Activated CD4-positive, CD25-positive, alpha-beta regulatory T cell treated with anti-CD3 and anti-CD28 coated beads, Interleukin-2, amount 50 U/mL, for 24 hours (primary cell): Measurements from ENCODE around the gene OSBPL6.
A peak's percentile ranks its signal among the peaks of the same experiment; 100 is the strongest.
"Not testable (repeated sequence)": the region's sequence is repeated elsewhere in the genome, so short reads cannot be mapped to it uniquely, and the experiment has no call there.

ENCODE experiments used
- ATAC-seq, 2 donors: fragments of 150-1000 bp; cut with Tn5 transposase; one replicate each; pipeline ENCODE4 v1.10.0; 2021; ENCODE audit warnings: mild to moderate bottlenecking in 1 of 2, moderate library complexity in 1 of 2

OSBPL6 gene

GRCh38 chr2:178413472-178414265, 219.4 kb downstream of the OSBPL6 start:
- peak; percentile 84 to 85 for ATAC-seq

DNA sequence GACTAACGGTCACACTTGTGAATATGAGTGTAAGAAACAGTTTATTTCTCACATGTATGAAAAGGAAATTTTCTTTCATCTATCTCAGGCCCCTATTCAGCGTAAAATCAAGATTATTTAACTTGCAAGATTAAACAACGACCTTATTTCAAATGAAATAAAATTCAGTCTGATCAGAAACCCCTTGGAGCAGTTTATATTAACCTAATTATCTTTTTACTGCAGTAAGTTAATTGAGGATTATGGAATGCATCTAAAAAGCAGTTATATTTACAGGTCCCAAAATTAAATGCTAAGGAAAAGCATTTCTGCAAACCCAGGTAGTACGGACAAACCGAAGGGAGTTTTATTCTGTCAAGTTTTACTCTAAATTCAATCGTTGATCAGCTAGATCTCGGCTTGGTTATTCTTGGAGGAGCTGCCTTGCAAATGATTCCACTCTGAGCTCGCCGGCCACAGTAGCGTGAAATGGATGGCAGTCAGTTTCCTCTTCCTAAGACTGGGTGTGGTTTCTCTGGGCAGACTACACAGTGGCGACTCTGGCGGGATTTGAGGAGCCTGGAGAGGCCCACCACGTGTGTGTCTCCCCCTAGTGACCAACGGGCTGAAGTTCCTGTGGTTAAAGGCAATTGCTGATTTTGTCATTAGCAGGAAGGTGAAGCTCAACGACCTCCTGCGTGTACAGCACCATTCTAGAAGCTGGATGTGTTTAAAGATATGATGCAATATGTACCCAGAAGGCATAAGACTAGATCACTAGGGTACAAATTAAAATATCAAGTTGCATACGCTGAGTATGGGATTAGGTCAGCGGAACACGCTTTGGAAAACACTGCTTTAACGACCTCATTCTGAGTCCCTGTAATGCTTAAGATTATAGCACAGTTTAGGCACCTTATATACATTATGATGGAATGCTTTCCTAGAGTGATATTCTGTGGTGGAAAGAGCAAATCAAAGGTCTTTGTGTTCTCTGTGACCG, 220.2 kb downstream of the OSBPL6 start:
- peak; percentile 72 to 73 for ATAC-seq

- ATAC-seq = no peak
These were observed 221.7 kb downstream of the OSBPL6 start for GRCh38 chr2:178415979-178416378.

- ATAC-seq = no peak
These were observed 223.6 kb downstream of the OSBPL6 start for GRCh38 chr2:178417916-178418315.

- ATAC-seq = no peak
These were observed 224.1 kb downstream of the OSBPL6 start for GRCh38 chr2:178418426-178418825.

DNA sequence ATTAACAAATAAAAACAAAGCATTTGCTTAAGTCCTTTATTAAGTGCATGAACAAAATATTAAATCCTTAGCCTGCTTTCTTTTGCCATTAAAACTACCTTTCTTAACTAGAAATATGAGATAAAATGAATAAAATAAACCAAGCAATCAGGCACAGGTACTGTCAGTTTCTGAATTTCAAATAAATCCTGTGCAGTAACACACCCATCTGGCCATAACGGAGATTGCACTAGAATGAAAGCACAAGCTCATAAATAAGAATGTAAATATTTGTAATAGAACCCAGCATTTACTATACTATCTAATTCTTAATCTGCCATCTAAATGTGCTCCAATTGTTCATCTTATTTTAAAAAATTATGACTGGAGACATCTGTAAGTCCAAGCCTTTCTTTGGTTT, 224.8 kb downstream of the OSBPL6 start:
- ATAC-seq = no peak

DNA sequence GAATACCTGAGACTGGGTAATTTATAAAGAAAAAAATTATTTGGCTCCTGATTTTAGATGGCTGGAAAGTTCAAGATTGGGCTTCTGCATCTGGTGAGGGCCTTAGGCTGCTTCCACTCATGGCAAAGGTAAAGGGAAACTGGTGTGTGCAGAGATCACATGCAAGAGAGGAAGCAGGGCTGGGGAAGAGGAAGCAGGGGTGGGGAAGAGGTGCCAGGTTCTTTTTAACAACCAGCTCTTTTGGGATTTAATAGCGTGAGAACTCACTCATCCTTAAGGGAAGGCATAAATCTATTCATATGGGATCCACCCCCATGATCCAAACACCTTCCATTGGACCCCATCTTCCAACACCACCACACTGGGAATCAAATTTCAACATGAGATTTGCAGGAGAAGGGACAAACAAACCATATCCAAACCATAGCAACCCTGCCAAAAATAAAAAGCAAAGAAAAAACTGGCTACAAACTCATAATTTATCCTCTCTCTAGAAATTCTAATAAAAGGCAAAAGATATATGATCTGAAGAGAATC, 226.2 kb downstream of the OSBPL6 start:
- no peak for ATAC-seq

- ATAC-seq = no peak
These were observed 227.8 kb downstream of the OSBPL6 start for GRCh38 chr2:178422097-178422496.

DNA sequence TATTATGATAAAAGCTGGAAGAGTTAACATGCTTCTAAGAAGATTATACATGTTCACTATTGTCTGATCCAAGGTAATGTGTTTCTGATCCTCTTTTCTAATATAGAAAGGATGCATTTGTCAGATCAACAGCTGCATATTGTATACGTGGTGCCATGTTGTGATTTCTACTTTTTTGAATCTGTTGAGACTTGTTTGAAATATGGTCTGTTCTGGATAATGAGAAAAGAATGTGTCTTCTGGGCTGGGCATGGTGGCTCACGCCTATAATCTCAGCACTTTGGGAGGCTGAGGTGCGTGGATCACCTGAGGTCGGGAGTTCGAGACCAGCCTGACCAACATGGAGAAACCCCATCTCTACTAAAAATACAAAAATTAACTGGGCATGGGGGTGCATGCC, 229.4 kb downstream of the OSBPL6 start:
- not testable (repeated sequence) for ATAC-seq

DNA sequence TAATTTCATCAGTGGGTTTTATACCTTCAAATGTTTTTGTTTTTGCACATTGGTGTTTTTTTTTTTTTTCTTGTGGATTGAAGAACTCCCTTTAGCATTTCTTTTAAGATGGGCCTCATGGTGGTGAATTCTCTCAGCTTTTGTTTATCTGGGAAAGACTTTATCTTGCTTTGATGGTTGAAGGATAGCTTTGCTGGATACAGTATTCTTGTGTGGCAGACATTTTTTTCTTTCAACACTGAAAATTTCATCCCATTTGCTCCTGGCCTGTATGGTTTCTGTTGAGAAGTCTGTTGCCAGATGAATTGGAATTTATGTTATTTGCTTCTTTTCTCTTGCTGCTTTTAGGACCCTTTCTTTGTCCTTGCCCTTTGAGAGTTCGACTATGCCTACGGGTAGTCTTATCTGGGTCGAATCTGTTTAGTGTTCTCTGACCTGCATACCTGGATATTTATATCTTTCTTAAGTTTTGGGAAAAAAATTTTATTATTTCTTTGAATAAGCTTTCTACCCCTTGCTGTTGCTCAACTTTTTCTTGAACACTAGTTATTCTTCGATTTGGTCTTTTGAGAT, 231.0 kb downstream of the OSBPL6 start:
- no peak for ATAC-seq

DNA sequence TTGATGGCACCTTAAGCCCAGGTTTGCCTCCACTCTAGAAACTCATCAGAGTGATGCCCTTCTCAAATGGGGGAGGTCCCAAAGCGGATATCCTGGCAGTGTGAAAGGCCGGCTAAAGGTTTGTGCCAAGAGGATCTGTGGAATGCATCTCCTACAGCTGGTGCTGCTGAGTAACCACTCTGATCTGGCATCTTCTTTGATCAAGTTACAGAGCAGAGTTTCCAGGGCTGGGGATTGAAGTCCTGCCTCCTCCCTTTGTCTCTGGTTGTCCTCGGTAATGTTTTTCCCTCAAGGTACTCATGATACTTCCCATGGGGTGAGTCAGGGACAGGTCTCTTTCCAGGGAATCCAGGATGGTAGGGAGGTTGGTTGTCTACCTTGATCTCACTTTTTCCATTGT, 232.1 kb downstream of the OSBPL6 start:
- no peak for ATAC-seq

DNA sequence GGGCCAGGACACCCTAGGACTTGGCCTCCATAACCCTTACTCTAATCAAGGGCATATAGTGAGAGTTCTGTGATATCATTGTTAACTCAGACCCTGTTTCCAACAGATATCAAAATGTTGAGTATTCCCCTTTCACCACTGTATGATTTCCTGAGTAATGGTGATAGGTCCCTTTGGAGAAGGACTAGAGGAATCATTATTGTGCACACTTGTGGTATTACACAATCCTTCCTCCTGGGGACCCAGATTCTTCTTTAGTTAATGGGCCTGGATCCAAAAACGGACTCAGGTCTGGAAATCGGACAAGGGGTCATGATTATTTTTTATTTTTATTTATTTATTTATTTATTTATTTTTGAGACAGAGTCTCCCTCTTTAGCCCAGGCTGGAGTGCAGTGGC, 233.1 kb downstream of the OSBPL6 start:
- no peak for ATAC-seq

- no peak for ATAC-seq
These were observed 234.1 kb downstream of the OSBPL6 start for GRCh38 chr2:178428396-178428806.

GRCh38 chr2:178429336-178429735, 235.0 kb downstream of the OSBPL6 start:
- no peak for ATAC-seq

DNA sequence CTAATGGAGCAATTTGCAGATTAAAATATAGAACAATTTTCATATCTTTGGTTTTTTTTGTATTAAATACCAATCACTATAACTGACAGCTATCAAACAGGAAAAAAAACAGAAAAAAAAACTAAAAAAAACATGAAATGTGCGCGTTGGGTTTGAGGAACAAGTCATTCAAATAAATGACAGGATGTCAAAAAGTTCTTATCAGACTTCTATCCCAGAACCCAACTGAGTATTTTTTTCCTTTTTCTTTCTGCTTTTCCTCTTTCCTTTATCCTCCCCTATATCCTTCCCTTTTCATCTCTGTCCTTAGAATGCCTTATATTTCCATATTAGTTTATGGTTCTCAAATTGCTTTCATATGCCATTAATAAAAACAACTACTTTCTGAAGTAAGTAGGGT, 242.3 kb downstream of the OSBPL6 start:
- no peak for ATAC-seq

- no peak for ATAC-seq
These were observed 247.1 kb downstream of the OSBPL6 start for GRCh38 chr2:178441426-178441825.

GRCh38 chr2:178448968-178449661, 254.8 kb downstream of the OSBPL6 start:
- ATAC-seq = no peak

DNA sequence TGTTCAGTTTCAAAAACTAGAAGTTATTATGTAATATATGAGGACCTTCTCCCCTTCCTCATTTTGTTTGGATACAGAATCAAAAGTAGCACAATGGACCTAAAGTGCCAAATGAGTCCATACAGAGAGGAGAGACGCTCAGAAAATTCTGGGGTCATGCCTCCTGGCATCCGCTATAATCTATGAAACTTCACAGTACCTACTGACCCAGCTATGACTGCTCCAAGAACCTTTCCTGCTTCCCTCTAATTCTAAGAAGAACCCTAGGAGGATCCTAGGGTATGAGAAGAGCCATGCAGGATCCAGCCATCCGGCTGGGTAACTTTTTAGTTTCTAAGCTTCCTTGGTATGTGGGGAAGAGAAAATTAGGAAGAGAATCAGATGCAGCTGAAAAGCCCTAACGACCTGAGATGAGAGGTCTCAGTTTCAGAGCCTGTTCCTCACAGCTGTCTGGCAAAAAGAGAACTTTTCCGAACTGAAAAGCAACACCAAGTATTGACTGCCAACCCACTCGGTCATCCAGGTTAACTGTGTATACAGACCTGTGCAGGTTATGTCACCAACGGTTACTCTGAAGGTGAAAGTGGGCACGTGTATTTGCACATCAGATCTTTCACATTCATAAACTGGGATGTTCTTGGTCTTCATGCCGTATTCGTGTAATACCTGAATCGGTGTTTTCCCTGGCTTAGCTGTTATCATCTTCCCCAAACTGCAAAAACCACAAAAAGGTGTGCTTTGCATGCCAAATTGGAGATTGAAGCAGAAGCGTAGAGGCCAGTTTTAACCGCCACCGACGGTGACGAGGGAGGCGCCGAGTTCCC, 255.6 kb downstream of the OSBPL6 start:
- ATAC-seq = peak; percentile 10 to 15

- peak; percentile 58 to 60 for ATAC-seq
These were observed 256.1 kb downstream of the OSBPL6 start for GRCh38 chr2:178450524-178450773.

DNA sequence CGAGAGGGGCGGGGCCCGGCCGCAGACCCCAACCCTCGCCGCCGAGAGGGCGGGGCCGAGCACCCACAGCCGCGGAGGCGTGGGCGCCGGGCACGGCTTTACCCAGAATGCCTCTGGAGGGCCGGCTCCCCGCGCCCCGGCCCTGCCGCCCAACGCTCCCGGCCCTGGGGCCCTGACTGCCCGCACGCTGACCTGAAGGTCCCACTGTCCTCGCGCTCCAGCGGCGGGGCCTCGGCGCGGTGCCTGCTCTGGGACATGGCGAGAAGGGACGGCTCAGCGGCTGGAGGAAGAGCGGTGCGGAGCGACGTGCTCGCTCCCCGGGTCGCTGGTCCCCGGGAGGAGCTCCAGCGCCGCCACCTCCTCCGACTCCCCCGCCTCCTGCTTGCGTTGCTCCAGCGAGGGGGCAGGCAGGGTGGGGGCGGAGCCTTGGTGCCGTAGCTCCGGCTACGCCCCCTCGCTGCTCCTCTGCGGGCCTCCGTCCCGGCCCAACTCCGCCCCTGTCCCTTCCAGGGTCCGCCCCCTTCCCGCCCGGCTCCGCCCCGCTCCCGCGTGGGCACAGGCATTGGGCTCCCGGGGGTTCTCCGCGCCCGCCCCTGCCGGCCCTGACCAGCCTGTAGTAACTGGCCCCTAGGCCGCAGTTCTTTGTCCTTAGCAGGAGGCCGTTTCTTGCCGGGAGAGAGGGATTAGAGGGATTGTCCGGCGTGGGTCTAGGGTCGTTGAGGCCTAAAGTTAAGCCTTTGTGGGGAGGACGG, 256.6 kb downstream of the OSBPL6 start, which contains the start of the genes PJVK and PRKRA:
TSS of gene PJVK (plus strand) at position 605 of the 752 bp plus-strand sequence. CDS start 2,032 bp downstream, outside the sequence.
TSS of gene PRKRA (minus strand) at position 402 of the 752 bp plus-strand sequence. CDS start at position 257, 145 bp downstream.
- peak; percentile 84 to 85 for ATAC-seq

DNA sequence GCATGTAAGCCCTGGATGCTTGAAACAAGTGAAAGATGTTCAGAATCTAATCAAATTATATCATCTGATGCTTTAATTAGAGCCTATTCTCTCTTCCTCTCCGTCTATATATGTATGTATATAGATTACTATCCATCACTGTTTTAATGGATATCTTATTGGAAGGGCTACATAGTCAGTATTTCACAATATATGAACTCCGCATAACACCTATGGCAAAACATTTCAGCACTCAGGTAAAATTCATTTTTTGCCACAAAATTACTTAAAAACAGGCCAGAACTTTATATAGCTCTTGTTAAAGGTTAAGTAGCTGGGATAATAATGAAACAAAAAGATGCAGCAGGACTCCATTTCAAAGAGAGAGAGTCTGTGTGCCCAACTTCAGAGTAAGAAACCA, 258.0 kb downstream of the OSBPL6 start:
- ATAC-seq = no peak
